Stimulated activated CD8-positive, alpha-beta memory T cell treated with anti-CD3 and anti-CD28 coated beads, Interleukin-15, amount 100 ng/mL, for 24 hours (primary cell): ENCODE data around the gene BRSK2.

Experiments
- DNase-seq: peaks from one replicate; pipeline ENCODE4 v3.0.0-alpha.2; 2020; ENCODE audit warnings: low read depth

The BRSK2 gene

DNA sequence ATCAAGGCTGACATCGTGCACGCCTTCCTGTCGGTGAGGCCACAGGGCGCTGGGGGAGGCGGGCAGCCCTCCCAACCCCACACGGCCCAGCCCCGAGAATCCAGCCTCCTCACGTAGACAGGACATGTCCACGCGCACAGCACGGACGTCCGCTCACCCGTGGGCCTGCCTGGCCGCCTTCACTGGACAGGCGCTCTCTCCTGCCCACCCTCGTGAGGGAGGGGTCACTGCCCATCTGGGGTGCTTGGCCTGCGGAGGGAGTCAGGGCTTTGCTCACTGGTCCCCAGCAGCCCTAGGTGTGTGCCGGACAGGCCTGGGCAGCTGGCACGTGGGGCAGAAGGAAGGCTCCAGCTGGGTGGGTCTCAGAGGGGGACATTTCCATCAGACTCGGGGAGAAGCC lies 64.8 kb downstream of the BRSK2 start:
- DNase-seq: no peak

DNA sequence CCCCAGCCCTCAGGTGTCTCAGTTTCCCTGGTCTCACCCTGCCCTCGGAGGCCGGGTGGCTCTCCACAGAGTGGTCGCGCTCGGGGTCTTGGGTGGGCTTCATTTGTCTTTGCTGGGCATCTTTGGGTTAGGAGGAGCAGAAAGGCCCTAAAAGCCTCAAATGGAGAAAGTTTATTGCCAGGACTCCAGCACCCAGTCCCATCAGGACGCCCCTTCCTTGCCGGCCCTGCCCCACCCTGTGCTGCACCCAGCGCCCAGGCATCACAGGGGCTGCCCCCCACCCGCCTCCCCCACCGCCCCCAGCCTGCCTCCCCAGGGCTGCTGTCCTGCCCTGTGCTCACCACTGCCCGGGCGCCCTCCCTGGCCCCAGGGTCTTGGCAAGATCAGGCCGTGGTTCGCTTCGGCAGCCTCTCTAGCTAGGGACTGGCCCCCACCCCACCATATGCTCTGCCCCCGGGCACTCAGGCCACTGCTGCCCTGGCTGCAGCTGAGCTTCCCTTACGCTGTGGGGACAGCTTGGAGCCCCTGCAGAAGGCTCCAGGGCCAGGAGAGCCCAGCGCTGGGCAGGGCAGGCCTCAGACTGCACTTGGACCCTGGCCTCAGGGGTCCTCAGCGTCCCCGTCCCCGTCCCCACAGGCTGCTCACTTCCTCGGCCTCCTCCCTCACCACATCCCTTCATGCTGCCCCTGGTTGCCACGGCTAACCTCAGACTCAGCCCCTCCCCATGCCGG lies 65.5 kb downstream of the BRSK2 start:
- no peak for DNase-seq

GRCh38 chr11:1455763-1456060 lies 66.0 kb downstream of the BRSK2 start:
- DNase-seq: no peak

DNA sequence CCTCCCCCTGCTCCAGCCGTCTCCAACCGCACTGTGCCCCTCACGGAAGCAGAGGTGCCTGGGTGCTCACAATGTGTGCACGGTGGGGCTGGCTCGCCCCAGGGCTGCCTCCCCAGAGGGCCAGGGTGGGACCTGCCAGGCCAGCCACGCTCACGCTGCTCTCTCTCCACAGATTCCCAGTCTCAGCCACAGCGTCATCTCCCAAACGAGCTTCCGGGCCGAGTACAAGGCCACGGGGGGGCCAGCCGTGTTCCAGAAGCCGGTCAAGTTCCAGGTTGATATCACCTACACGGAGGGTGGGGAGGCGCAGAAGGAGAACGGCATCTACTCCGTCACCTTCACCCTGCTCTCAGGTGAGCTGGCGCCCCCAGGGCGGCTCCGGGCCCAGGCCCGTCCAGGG lies 66.4 kb downstream of the BRSK2 start:
- DNase-seq: no peak

DNA sequence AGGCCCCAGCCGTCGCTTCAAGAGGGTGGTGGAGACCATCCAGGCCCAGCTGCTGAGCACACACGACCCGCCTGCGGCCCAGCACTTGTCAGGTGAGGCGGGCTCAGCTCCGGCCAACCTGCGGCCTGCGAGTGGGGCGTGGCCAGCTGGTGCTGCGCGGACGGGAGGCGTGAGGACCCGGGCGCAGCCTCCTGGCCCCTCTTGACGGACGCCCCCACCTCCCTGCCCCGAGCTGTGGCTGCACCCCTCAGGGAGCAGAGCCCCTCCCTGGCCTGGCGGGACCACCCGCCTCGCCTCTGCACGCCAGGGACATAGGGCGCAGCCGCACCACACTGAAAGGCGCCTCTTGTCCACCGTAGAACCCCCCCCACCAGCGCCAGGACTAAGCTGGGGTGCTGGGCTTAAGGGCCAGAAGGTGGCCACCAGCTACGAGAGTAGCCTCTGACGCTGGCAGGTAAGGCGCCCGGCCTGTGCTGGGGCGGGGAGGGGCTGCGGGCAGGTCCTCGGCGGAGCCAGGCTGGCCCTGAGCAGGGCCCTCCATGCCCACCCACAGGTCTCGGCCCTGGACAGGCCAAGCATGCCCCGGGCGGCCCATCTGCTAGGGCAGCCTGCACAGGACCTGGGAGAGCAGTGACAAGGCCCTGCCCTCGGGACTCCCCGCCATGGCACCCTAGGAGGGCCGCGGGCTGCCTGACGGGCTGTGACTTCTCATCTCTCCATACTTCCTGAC lies 67.0 kb downstream of the BRSK2 start:
- no peak for DNase-seq

- no peak for DNase-seq
Observed at GRCh38 chr11:1457326-1457680, 67.6 kb downstream of the BRSK2 start.

- DNase-seq: no peak
Observed at GRCh38 chr11:1457856-1458255, 68.1 kb downstream of the BRSK2 start.

DNA sequence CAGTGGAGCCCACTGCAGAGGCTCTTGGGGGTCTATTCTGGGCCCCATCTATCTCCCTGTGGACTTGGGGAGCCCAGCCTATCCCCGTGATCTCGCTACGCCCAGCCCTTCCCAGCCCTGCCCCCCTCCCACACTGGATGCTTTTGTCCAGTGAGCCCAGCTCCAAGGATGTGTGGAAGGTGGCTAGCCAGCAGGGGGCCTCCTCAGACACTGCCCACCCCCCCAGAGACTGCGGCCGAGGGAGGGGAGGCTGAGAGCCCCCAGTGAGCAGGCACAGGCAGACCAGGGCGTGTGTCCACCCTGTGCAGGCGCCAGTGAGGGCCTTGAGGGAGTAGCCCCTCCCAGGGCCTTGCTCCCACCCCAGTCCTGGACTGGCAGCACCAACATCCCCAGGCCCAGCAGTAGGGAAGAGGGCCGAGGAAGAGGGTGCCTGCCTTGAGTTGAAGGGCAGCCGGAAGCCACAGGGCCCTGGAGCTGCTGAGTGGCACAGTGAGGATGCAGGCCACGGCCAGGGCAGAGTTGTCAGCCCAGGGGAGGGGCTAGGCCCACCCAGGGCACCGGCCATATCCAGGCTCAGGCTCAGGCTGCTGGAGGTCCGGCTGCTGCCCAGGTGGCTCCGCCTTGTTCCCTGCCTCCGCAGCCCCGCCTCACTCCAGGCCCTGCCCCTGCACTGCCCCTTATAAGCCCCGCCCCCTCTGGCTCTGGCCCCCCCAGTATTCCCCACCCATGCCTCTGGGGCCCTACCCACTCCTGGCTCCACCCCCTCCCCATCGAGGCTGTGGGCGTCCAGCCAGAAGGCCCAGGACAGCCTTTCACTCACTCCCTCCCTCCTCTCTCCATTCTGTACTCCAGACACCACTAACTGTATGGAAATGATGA lies 68.8 kb downstream of the BRSK2 start:
- no peak for DNase-seq

- no peak for DNase-seq
Observed at GRCh38 chr11:1459219-1459575, 69.5 kb downstream of the BRSK2 start.

DNA sequence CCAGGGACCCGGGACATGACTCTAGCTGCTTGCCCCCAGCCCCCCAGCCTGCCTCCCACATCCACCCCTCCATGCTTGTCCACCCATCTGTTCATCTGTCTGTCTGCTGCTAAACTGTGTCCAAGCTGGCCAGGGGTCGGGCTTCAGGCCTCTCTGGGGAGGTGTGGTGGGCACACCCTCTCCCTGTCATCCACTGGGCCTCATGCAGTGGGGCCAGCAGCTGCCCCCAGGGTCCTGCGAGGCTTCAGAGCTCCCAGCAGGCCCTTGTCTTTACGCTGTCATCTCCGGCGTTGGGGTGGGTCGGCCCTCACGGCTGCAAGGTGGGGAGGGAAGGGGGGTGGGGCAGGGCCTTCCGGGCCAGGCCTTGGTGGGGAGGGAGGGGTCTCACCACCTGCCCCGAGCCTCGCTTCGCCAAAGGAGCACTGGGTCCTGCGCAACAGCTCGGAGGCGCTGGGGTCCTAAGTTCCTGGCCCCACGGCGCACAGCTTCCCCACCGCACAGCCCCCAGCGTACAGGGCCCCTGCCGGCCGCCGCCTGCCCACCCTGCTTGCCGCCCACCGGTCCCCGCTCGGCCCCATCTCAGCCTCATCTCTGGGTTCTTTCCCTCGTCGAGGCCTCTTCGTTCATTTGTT lies 70.1 kb downstream of the BRSK2 start:
- DNase-seq: no peak

DNA sequence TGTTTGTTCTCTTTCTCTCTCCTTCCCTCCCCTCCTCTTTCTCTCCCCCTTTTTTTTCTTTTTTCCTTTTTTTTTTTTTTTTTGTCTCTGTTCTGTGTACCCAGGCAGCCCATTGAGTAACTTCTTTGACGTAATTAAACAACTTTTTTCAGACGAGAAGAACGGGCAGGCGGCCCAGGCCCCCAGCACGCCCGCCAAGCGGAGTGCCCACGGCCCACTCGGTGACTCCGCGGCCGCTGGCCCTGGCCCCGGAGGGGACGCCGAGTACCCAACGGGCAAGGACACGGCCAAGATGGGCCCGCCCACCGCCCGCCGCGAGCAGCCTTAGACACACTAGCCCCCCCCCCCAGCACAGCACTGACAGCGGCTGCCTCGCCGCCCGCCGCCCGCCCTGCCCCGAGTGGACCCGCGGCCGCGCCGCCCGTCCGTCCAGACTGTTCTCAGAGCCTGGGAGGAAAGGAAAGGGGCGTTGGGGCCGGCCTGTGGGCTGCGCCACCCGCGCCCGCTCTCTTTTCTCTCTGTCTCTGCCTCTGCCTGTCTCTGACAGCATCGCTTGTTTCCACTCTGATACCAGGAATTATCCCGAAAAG lies 70.8 kb downstream of the BRSK2 start:
- DNase-seq: no peak

GRCh38 chr11:1460986-1461825 lies 71.5 kb downstream of the BRSK2 start:
- DNase-seq: no peak

- DNase-seq: no peak
Observed at GRCh38 chr11:1461826-1462697, 72.3 kb downstream of the BRSK2 start.

DNA sequence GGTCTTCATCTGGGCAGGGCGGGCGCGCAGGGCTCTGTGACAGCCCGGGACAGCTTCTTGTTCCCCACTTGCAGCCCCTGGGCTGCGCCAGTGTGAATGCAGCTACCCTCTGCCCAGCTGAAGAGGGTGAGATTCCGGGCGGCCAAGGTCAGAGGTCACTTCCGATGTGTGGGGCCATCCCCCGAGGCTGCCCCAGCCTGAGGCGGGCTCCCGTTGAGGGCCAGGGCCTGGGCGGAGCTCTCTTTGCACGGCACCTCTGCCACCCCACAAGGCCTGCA lies 72.9 kb downstream of the BRSK2 start:
- DNase-seq: no peak

- DNase-seq: no peak
Observed at GRCh38 chr11:1463056-1463455, 73.3 kb downstream of the BRSK2 start.

- DNase-seq: no peak
Observed at GRCh38 chr11:1466784-1467183, 77.0 kb downstream of the BRSK2 start.

DNA sequence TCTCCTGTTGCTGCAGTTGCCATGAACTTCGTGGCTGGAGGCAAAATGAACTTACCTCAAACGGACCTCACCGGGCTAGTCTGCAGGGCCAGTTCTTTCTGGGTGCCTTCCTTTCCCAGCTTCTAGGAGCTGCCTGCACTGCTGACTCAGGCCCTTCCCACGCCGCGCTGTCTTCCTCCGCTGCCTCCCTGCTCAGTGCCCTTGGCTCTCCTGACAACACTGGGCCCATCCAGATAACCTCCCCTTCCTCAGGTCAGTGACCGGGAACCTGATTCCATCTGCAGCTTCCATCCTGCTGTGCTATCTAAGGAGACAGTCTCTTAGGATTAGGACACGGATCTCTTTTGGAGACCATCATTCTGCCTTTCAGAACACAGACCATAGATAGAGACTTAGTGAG lies 77.5 kb downstream of the BRSK2 start:
- no peak for DNase-seq

DNA sequence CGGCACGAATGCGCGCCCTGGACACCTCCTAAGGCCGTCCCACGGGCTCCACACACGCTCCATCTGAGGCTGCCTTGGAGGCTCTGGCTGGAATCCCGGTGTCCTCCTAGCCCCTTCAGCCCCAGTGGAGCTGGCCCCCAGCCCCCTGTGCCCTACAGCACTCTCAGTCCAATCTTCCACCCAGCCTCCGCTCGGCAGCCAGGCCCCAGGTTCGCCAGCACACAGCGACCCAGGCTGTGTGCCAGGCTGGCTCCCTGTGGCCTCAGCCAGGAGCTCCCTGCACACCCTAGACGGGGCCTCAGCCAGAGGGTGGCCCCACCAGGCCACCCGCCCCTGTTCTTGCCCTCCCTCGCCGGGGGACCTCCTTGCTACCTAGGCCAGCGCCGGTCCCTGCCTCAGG lies 78.3 kb downstream of the BRSK2 start:
- DNase-seq: no peak

GRCh38 chr11:1468473-1469066 lies 78.8 kb downstream of the BRSK2 start:
- DNase-seq: no peak

- DNase-seq: no peak
Observed at GRCh38 chr11:1469287-1469910, 79.7 kb downstream of the BRSK2 start.
